ENCODE measurements around the gene LUZP2.

GRCh38 chr11:24496736-24497725, at the start of gene LUZP2:
- TF ChIP-seq CTCF (IDR thresholded peaks at IDR 0.05; ENCODE audit: insufficient read depth, low read length, poor library complexity, severe bottlenecking) (no peak), EZH2phosphoT487 (conservative IDR thresholded peaks at IDR 0.05; ENCODE audit: low read length) (no peak)
